ENCODE results near the gene STXBP5.

STXBP5 gene

GRCh38 chr6:147337921-147338320 is 133.7 kb downstream of the STXBP5 start:
- no peak for TF ChIP-seq CTCF (conservative IDR thresholded peaks at IDR 0.05; ENCODE audit: low read length)
- no peak for DNase-seq (ENCODE audit: low read depth)
- H3K4me3 ChIP-seq (ENCODE audit: low read length): no peak overlapping the region

- H3K4me3 ChIP-seq (ENCODE audit: low read length): no peak overlapping the region
- TF ChIP-seq CTCF (conservative IDR thresholded peaks at IDR 0.05; ENCODE audit: low read length): no peak
- DNase-seq (ENCODE audit: low read depth): no peak
Measured at GRCh38 chr6:147341486-147341885, 137.3 kb downstream of the STXBP5 start.

GRCh38 chr6:147345902-147346301 is 141.7 kb downstream of the STXBP5 start:
- H3K4me3 ChIP-seq (ENCODE audit: low read length): no peak overlapping the region
- no peak for TF ChIP-seq CTCF (conservative IDR thresholded peaks at IDR 0.05; ENCODE audit: low read length)
- DNase-seq (ENCODE audit: low read depth): no peak

GRCh38 chr6:147347179-147347881 is 143.1 kb downstream of the STXBP5 start:
- no peak for DNase-seq (ENCODE audit: low read depth)
- TF ChIP-seq CTCF (conservative IDR thresholded peaks at IDR 0.05; ENCODE audit: low read length): no peak
- no peak overlapping the region for H3K4me3 ChIP-seq (ENCODE audit: low read length)

GRCh38 chr6:147347882-147348575 is 143.8 kb downstream of the STXBP5 start:
- DNase-seq (ENCODE audit: low read depth): no peak

GRCh38 chr6:147361311-147361981 is 157.2 kb downstream of the STXBP5 start:
- no peak for TF ChIP-seq CTCF (conservative IDR thresholded peaks at IDR 0.05; ENCODE audit: low read length)
- DNase-seq (ENCODE audit: low read depth): peak; percentile 1
- no peak overlapping the region for H3K4me3 ChIP-seq (ENCODE audit: low read length)

More at GRCh38 chr6:147347882-147348575, 143.8 kb downstream of the STXBP5 start:
- TF ChIP-seq CTCF (conservative IDR thresholded peaks at IDR 0.05; ENCODE audit: low read length): no peak
- H3K4me3 ChIP-seq (ENCODE audit: low read length): no peak overlapping the region

Data from AG10803 (cell line).